NK-92 (cell line): ENCODE data around the gene WDFY3.

ENCODE experiments used
- DNase-seq: peaks from one replicate; lab custom pipeline; 2025; ENCODE audit not compliant: unreplicated experiment; lab: John Stamatoyannopoulos, UW

The WDFY3 gene

DNA sequence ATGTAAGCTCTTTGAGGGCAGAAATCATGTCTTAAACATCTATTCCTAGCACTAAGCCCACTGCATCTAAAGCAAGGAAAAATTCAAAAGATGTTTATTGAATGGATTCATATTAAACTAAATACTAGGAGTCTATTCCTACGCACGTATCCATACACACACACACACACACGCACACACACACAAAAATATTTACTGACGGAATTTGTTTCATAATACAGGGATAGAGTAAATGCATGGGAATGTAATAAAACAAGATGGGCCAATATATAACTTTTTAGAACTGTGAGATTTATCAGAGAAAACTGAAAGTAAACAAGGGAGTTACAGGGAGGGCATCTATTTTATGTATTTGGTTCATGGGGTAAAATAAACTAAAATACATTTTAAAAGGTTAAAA, 57.6 kb downstream of the WDFY3 start:
- no peak for DNase-seq

DNA sequence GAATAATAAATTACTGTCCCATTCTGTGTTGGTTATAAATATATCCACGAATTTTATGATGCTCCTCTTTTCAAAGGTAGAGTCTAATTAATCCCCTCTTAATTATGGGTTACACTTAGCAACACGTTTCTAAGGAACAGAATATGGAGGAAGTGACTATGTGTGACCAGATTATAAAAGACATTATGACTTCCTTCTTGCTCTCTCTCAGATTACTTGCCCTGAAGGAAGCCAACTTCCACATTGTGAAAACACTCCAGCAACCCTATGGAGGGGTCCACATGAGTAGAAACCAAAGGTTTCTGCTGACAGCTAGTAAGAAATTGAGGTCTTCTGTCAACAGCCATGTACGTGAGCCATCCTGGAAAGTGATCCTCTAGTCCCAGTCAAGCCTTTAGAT, 59.3 kb downstream of the WDFY3 start:
- no peak for DNase-seq

DNA sequence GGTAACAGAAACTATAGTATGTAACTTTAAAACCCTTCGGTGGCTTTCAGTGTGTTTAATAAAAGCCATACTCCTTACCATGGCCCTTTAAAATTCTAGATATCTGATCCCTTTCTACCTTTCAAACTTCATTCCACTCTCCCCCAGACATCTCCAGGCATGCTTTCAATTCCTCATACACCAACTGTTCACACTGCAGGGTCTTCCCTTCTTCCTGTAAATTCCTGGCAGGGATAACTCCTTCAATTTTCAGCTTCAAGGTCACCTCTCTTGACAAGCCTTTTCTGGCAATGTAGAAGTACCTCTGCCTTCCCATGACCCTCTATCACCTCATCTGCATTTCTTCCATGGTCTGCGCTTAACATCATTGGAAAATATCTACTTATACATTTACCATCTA, 60.8 kb downstream of the WDFY3 start:
- DNase-seq = no peak

DNA sequence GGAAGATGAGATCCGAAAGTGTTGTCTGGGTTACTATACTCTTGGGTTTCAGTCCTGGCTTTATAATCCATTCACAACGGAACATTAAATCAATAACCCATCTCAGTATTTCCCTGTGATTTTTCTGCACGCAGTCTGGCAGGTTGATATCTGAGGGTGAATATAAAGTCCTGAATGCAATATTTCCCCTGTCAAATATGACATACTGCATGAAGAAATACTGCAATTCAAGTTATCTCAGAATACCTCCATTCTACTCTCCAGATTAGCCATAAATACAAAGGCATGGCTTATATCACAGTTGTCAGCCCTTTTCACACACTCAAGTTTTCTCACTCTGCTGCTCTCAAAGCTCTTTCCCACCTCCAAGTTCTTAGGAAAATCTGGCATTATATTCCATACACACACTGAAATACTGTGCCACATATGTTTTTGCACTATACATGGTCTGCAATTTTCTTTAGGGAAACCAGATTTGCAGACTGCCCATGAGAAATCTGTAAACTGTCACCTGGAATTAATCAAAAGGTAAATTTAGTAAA, 64.7 kb downstream of the WDFY3 start:
- no peak for DNase-seq

DNA sequence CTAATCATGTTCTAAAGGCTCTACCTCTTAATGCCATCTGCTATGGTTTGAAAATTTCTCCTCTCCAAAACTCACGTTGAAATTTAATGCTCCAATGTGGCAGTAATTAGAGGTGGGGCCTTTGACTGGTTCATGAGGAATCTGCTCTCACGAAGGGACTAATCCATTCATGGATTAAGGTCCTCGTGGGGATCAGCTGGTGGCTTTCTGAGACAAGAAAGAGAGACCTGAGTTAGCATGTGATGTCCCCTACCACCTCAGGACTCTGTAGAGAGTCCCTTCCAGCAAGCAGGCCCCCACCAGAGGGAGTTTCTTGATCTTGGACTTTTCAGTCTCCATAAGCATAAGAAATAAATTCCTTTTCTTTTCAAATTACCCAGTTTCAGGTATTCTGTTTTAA, 65.3 kb downstream of the WDFY3 start:
- no peak for DNase-seq

DNA sequence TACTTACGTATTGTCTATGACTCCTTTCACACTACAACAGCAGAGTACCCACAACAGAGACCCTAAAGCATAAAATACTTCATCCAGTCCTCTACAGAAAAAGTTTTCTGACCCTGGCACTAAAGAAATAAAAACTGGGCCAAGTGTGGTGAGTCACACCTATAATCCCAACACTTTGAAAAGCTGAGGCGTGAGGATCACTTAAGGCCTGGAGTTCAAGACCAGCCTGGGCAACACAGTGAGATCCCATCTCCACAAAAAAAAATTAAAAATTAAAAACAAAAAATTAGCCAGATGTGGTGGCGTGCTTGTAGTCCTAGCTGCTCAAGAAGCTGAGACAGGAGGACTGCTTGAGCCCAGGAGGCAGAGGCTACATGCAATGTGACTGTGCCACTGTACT, 66.9 kb downstream of the WDFY3 start:
- no peak for DNase-seq

DNA sequence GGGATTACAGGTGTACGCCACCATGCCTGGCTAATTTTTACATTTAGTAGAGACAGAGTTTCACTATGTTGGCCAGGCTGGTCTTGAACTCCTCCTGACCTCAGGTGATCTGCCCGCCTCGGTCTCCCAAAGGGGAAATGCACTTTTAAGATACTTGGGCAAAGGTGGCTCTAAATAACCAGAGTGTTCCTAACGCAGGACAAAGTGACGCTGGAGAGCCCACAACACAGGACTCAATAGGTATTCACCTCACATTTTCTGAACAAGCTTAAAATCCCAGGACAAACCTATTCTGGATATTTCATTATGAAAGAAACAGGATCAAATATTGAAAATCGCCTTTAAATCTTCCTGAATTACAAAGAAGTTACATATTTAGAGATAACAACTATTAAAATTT, 69.0 kb downstream of the WDFY3 start:
- DNase-seq = no peak

DNA sequence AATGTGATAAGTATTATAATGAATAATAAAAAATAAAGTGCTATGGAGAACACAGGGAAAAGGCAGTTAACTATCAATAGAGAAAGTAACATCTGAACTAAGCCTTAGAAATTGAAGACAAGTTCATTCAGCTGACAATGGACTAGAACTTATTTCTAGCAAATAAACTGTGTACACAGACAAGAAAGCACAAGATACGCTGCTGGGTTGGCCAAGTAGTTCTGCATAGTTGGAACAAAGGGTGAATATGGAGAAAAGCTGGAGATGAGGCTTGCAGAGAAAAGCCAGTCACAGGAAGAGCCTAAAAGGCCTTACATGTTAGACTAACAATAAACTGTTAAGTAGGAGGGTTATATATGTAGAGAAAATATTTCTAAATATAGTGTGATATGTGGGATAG, 71.2 kb downstream of the WDFY3 start:
- no peak for DNase-seq

DNA sequence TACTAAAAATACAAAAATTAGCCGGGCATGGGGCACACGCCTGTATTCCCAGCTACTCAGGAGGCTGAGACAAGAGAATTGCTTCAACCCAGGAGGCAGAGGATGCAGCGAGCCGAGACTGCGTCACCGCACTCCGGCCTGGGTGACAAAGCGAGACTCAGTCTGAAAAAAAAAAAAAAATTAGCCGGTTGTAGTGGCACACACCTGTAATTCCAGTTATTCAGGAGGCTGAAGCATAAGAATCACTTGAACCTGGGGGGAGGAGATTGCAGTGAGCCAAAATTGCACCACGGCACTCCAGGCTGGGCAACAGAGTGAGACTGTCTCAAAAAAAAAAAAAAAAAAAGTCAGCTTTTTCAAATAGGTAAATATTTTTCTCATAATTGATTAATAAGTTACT, 71.9 kb downstream of the WDFY3 start:
- no peak for DNase-seq

DNA sequence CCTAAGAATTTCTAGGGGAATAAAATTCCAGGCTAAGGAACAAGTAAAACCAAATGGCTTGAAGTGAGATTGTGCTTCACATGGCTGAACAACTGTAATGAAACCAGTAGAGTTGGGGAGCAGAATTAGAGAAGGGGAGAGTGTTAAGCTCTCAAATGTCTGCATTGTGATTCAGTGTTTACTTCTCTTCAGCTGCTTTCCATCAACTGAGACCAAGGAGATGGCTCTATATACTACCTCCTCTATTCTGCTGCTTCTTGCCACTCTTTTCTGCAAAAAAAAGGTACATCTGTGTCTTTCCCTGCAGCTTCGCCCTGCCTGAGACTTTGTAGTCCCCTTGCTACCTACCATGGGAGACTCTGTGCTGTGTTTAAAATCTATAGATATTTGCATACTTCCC, 73.5 kb downstream of the WDFY3 start:
- no peak for DNase-seq

DNA sequence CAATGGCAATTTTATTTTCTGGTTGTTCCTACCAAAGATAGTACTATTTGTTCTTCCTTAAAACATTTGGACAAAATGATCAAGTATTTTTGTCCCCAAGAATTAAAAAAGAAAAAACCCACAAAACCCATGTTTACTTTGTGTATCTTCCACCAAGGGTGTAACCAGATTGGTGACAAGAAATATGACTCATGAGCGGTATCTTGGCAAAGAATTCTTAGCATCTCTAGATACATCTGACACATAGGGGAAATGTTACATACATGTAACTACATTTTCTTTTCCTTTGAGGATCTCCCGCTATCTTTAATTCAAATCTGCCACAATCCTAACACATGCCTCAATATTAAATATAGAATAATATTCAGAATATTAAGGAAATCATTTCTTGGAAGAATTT, 78.7 kb downstream of the WDFY3 start:
- DNase-seq = no peak

DNA sequence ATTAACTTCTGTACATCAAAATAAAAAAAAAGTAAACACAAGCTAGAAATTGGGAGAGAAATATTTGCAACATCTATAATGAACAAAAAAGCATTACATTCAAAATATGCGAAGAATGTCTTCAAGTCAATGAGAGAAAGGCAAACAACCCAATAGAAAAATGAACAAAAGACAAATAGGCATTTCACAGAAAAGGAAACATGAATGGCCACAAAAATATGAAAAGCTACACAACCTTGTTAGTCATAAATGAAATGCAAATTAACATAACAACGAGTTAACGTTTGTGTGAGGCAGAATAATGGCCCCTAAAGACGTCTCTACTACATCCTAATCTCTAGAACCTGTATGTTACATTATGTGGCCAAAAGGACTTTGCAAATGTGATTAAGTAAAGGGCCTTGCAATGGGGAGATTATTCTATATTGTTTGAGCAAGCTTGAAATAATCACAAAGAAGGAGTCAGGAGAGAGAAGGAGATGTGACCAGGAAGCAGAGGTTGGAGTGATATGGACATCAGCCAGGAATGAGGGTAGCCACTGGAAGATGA, 86.8 kb downstream of the WDFY3 start:
- DNase-seq = no peak

DNA sequence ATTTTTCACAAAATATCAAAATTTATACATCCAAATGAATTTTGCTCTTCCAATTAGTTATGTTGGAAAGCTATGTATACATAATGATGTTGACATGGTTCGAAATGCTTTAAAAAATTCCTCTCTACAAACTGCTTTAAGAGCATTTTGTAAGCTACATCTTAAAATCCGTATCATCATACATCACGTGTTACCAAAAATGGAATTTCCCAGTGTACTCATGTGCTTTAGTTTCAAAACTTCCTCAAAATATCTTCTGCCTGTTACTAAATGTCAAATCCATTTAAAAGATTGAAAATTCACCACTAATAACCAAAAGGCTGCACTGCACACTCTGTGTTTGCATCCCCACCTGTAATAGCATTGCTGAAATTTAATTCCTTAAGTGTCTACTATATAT, 87.9 kb downstream of the WDFY3 start:
- DNase-seq = no peak

DNA sequence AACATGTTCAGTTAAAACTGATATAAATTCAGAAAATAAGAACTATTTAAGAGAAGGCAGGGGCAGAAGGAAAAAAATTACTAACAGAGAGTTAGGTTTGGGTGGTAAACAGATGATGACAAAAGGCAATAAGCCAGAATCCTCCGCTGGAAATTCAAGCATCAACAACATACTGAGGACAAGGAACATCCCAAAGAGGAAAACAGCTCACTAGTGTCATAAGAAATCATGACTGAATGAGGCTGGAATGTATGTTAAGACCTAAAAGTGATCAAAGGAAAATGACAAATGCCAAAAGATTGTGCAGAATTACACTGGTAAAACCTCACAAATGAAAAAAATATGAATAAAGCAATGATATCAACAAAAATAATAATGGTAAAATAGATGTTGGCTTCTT, 88.4 kb downstream of the WDFY3 start:
- DNase-seq = no peak

DNA sequence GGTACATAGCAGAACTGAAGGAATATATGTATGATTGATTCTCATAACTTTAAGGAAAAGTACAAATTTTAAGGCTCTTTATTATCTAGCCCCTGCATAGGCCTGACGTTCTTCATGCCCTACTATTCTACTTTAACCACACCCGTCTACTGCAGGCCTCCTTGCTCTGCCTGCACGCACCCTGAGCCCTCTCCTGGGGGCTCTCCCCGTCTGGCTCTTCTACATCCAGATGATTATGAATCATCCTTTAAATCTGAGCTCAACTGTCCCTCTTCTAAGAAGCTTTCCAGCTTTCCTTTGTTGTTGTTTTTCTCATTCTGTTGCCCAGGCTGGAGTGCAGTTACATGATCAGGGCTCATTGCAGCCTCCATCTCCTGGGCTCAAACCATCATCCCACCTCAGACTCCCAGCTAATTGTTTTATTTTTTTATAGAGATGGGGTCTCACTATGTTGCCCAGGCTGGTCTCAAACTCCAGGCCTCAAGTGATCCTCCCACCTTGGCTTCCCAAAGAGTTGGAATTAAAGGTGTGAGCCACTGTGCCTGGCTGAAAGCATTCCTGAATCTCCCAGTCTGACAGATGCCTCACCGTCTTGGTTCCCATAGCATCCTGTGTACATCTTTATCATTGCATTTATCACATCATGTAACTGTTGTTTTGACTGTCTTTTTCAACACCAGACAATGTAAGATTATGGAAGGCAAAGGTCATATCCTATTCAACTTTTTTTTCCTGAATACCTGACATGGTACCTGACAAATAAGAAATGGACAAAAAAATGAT, 89.2 kb downstream of the WDFY3 start:
- no peak for DNase-seq

DNA sequence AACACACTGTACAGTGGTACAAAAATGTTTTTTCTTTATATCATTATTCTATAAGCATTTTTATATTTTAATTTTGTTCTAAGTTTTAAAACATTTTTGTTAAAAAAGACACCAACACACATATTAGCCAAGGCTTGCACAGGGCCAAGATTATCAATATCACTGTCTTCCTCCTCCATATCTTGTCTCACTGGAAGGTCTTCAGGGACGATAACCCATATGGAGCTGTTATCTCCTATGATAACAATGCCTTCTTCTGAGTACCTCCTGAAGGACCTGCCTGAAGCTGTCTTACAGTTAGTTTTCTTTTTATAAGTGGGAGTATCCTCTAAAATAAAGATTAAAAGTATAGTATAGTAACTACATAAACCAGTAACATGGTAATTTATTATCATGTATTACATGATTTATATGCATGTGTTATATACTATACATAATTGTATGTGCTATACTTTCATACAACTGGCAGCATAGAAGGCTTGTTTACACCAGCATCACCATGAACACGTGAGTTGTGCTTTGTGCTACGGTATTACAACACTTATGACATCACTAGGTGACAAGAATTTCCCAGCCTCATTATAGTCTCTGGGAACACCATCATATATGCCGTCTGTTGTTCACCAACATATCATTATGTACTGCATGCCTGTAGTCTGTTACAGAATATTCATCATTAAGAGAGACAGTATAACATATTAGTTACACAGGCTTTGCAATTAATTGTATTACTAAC, 90.7 kb downstream of the WDFY3 start:
- no peak for DNase-seq

DNA sequence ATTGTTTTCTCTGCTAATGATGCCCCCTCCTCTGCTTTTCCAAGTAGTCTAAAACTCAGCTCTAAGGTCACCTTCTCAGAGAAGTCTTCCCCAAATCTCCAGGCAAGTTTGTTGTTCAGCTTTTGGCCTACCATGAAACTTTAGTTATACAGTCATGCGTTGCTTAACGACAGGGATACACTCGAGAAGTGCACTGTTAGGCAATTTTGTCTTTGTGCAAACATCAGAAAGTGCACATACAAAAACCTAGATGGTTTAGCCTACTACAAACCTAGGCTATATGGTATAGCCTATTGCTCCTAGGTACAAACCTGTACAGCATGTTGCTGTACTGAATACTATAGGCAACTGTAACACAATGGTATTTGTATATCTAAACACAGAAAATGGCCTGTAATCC, 91.9 kb downstream of the WDFY3 start:
- DNase-seq = no peak

DNA sequence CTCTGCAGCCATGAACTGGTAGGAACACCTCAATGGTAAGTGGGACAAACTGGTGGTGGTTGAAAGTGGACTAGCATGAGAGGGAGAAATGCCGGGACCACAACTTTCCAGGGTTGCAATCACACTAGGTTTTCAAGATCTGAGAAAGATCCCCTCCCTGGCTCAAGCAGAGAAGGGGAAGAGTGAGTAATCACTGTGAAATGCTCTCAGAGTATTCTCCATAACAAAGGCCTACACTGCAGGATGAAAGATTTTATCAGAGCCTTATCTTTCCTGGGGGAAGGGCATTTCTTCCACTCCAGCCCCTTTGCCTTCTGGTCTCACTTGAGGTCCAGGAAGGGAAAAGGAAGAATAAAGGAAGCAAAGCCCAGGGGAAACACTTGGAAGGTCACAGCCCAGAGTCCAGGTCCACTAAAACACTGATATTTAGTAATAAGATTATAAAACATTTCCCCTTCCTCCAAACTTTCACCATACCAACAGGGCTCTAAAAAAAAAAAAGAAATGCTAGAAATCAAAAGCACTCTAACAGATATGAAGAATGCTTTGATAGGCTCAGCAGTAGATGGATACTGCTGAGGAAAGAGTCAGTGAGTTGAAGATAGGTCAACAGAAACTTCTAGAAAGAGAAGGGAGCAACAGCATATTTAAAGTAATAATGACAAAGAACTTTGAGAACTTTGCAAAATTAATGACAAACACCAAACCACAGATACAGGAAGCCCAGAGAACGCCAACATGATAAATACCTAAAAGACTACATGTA, 95.9 kb downstream of the WDFY3 start:
- DNase-seq = no peak

DNA sequence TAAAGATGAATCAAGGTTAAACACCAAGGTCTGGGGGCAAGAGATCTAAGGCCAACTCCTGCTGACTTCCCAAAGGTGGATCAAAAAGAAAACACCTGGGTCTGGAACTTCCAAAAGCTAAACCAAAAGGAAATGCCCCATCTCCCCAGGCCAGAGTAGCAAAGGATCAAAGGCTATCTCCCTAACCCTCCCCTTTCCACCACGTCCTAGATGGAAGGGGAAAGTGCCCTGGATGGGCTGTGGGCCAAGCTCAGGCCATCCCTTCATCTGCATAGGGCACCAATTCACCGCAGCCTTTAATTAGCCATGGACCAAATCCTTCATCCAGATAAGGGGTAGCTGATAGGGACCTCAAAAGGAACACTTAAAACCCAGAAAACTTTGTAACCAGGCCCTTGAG, 100.2 kb downstream of the WDFY3 start:
- DNase-seq = no peak

DNA sequence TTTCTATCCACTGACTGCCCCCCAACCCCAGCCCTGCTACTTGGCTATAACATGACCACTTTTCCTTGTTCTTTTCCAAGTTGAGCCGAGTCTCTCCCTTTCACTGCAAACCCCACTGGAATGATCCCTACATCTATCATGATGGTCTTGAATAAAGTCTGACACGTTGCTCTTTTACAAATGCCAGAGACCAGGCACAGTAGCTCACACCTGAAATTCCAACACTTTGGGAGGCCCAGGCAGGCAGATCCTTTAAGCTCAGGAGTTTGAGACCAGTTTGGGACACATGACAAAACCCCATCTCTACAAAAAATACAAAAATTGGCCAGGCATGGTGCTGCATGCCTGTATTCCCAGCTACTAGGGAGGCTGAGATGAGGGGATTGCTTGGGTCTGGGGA, 100.9 kb downstream of the WDFY3 start:
- no peak for DNase-seq

DNA sequence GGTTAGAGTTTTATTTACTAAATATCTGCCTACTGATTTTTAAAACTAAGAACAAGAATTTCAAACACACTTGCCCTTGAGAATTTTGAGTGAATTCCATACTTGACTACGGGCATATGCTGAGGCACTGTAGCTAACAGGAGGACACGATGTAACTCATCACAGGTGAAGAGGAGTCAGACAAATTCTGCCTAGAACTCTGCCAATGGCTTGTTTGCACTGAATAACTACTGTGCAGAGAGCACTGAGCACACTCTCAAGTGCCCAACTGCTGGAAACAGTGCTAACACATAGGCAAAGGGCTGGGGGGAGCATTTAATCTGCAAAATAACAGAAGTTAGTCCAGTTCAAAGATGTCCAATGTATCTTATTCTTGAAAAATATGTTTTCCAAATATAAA, 104.4 kb downstream of the WDFY3 start:
- no peak for DNase-seq
